GM19025 (cell line): ENCODE measurements around the gene ANKRD33B.
A peak's percentile ranks its signal among the peaks of the same experiment; 100 is the strongest.

ENCODE experiments used
- ATAC-seq: cut with Tn5 transposase; IDR thresholded peaks from one replicate; pipeline ENCODE4 v1.9.1; 2021; ENCODE audit warnings: mild to moderate bottlenecking, low read depth, moderate library complexity; ENCODE audit not compliant: unreplicated experiment

ANKRD33B gene

GRCh38 chr5:10669983-10670382, 106.1 kb downstream of the ANKRD33B start:
- no peak for ATAC-seq

GRCh38 chr5:10671041-10672008, 107.5 kb downstream of the ANKRD33B start:
- ATAC-seq, result no peak

GRCh38 chr5:10672146-10673016, 108.5 kb downstream of the ANKRD33B start:
- no peak for ATAC-seq

DNA sequence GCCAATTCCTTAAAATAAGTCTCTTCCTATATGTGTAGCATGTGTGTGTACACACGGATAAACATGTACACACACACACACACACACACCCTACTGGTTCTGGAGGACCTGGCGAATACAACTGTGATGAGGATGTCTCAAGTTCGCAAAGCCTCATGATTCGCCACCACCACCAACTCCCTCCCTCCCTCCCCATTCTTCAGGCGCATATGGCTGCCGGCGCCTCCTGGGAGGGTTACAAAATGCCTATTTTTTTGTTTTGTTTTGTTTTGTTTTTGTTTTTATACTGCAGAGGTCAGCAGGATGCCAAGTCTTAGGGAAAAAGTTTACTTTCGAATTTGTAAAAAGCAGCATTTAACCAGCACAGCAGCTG, 109.1 kb downstream of the ANKRD33B start:
- no peak for ATAC-seq

GRCh38 chr5:10673407-10673806, 109.5 kb downstream of the ANKRD33B start:
- ATAC-seq, result no peak

- no peak for ATAC-seq
Observed at GRCh38 chr5:10674096-10674495, 110.2 kb downstream of the ANKRD33B start.

DNA sequence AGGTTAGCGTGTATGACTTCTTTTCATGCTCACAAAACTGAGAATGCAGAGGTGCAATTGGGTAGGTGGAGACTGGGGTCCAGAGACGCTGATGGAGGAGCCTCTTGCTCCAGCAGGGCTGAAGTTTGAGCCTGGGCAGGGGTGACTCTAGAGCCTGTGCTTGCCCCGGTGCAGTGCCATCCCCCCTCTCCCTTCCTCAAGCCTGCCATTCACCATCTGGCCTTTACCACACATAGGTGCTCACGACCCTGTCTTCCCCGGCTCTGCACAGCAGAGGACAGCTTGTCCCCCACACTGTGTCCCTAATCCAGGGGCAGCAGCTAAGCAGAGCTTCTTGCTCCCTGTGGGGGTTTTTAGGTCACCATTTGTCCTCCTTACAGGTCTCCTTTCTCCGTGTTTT, 110.7 kb downstream of the ANKRD33B start:
- ATAC-seq, result no peak

- ATAC-seq, result no peak
Observed at GRCh38 chr5:10675177-10675700, 111.4 kb downstream of the ANKRD33B start.

DNA sequence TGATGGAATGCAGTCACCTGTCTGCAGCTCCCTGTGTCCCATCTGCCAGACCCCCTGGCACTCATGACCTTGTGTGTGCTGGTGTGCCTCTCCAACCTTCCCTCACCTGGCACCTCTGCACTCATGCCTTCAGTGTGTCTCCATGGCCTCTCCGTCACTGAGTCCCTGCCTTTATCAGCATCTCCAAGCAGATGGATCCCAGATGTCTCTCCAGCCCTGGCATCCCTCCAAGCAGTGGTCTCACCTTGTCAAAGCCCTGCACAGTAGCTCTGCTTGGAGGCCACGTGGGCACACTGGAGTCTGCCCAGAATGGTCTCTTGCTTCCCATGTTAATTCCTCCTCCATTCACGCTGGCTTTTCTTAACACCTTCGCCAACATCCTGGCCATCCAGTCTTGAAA, 112.4 kb downstream of the ANKRD33B start:
- no peak for ATAC-seq

- no peak for ATAC-seq
Observed at GRCh38 chr5:10676946-10677345, 113.1 kb downstream of the ANKRD33B start.

GRCh38 chr5:10677533-10677932, 113.7 kb downstream of the ANKRD33B start:
- no peak for ATAC-seq

GRCh38 chr5:10678244-10678643, 114.4 kb downstream of the ANKRD33B start:
- no peak for ATAC-seq

- no peak for ATAC-seq
Observed at GRCh38 chr5:10679336-10679988, 115.6 kb downstream of the ANKRD33B start.

DNA sequence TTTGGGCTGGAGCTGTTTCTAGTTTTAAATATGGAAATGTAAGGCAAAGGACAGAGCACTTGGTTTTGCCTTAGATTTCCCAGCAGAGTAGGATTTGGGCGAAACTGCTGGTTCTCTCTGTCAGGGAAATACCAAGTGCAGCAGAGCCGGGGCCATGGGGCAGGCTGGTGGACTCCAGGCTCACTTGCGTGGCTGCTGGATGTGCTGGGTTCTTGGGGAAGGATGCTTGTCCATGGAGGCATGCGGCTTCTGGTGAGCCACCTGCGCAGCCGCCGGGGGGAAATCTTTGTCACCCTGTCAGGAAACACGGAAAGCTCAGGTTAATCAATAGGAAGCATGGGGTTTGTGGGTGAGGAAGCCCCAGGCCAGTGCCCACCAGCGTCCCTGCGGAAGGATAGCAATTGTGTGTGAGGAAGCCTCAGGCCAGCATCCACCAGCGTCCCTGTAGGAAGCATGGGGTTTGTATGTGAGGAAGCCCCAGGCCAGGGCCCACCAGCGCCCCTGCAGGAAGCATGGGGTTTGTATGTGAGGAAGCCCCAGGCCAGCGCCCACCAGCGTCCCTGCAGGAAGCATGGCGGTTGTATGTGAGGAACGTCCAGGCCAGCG, 117.1 kb downstream of the ANKRD33B start:
- ATAC-seq, result no peak

- ATAC-seq, result no peak
Observed at GRCh38 chr5:10681731-10682679, 118.1 kb downstream of the ANKRD33B start.

GRCh38 chr5:10682801-10683525, 119.1 kb downstream of the ANKRD33B start:
- no peak for ATAC-seq

GRCh38 chr5:10684303-10685086, 120.6 kb downstream of the ANKRD33B start:
- ATAC-seq, result peak; percentile 50

- ATAC-seq, result peak; percentile 70
Observed at GRCh38 chr5:10685115-10685521, 121.2 kb downstream of the ANKRD33B start.
